Progenitor cell of endocrine pancreas (in vitro differentiated cells): Measurements from ENCODE around the gene LTBP3. TPM values are rescaled to one million over a fixed set of nuclear protein-coding genes. Genes with fewer than 3 reads are reported as not detected.
A peak's percentile ranks its signal among the peaks of the same experiment; 100 is the strongest.

Experiments used
- DNase-seq: peaks from one replicate; pipeline ENCODE4 v3.0.0; 2021; ENCODE audit warnings: low spot score; ENCODE audit not compliant: unreplicated experiment
- H3K27ac Mint-ChIP-seq: 2 replicates; pipeline ENCODE4 v1.8.0; 2021; ENCODE audit warnings: mild to moderate bottlenecking, moderate library complexity, mixed read lengths
- H3K27me3 Mint-ChIP-seq: 2 replicates; pipeline ENCODE4 v1.8.0; 2021; ENCODE audit warnings: mixed read lengths
- H3K36me3 Mint-ChIP-seq: 2 replicates; pipeline ENCODE4 v1.8.0; 2022; ENCODE audit warnings: mixed read lengths; ENCODE audit not compliant: insufficient read depth
- H3K4me1 Mint-ChIP-seq: 2 replicates; pipeline ENCODE4 v1.8.0; 2021; ENCODE audit warnings: low read depth, mixed read lengths
- H3K4me3 Mint-ChIP-seq: 2 replicates; pipeline ENCODE4 v1.8.0; 2021; ENCODE audit warnings: low read depth, mild to moderate bottlenecking, moderate library complexity, mixed read lengths
- H3K9me3 Mint-ChIP-seq: 2 replicates; pipeline ENCODE4 v1.8.0; 2021; ENCODE audit warnings: low read depth, mixed read lengths
- total RNA-seq: library from RNA; stranded (reverse); gene quantifications from 2 replicates; pipeline ENCODE4 v1.2.1, GENCODE V29; 2021
- TF ChIP-seq, protein P1 (sequence below): fragments of 200-600 bp; sonication (generic); IDR thresholded peaks from one replicate; pipeline ENCODE4 v1.5.0; 2021; ENCODE audit warnings: antibody characterized with exemption, mild to moderate bottlenecking; ENCODE audit not compliant: unreplicated experiment

The LTBP3 gene
- total RNA-seq, 1 donor from 2014 or later, result 55.3 TPM

DNA sequence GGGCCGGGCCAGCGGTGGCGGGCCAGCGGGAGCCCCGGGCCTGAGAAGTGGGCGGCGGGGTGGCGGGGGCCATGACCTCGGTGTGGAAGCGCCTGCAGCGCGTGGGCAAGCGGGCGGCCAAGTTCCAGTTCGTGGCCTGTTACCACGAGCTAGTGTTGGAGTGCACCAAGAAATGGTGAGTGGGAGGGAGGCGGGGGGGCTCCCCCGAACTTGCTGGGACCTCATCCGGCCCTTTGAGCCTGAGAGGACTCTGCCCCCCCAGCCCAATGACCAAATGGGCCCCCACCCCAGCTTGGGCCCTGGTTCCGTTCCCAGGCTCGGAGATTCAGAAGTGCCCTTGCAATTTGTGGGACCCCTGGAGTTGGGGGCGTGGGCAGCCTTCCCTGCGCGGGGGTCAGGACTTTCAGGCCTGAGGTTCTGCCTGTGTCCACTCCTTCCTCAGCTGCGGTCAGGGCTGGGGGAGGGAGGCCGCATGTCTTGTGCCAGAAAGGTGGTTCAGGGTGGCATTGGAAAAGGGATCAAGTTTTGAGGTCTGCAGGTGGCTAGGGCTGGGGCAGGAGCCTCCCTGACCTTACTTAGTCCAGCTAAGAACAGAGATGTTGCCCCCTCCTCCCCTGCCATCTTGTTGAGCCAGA lies 18.2 kb upstream of the LTBP3 start:
- peaks cover 27% of the 10 kb centered on the region for H3K27me3 Mint-ChIP-seq

DNA sequence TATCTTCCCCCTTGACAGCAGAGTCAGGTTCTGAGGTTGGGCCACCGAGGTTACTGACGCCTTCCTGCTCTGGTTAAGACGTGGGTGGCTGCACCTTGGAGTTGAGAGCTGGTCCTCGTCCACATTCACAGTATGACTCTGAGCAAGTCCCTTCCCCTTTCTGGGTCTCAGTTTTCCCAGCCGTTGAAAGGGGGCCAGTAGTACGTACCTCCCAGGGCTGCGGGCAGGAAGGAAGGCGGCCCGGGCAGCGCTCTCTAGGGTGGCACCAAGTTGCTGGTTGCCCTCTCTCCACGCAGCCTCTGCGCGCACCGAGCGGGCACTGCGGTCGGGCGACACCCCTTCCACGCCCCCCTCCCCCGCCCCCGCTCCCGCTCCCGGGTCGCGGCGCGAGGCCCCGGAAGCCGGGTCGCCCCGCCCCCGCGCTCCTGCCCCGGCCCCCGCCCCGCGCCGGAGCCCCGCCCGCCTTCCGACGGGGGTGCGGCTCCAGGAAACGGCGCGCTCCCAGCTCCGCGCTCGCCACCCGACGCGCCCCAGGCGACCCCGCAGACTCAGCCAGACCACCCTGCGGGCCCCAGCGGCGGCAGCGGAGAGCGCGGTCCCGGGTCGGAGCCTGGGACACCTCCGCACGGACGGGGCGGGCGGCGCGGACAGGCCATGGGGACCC lies 17.5 kb upstream of the LTBP3 start, which contains the start of gene EHBP1L1:
TSS of gene EHBP1L1 (plus strand) at position 486 of the 664 bp plus-strand sequence. CDS start 250 bp downstream, outside the sequence.
- Mint-ChIP-seq H3K4me1 (peaks cover 23% of the 10 kb centered on the region), H3K27ac (peak within 1 kb of the TSS; percentile 56), H3K36me3 (peaks cover 2% of the 10 kb centered on the region), H3K9me3 (no peaks in the 10 kb centered on the region), H3K4me3 (peak within 1 kb of the TSS; percentile 69), H3K27me3 (peaks cover 27% of the 10 kb centered on the region)
- TF ChIP-seq, protein P1, sequence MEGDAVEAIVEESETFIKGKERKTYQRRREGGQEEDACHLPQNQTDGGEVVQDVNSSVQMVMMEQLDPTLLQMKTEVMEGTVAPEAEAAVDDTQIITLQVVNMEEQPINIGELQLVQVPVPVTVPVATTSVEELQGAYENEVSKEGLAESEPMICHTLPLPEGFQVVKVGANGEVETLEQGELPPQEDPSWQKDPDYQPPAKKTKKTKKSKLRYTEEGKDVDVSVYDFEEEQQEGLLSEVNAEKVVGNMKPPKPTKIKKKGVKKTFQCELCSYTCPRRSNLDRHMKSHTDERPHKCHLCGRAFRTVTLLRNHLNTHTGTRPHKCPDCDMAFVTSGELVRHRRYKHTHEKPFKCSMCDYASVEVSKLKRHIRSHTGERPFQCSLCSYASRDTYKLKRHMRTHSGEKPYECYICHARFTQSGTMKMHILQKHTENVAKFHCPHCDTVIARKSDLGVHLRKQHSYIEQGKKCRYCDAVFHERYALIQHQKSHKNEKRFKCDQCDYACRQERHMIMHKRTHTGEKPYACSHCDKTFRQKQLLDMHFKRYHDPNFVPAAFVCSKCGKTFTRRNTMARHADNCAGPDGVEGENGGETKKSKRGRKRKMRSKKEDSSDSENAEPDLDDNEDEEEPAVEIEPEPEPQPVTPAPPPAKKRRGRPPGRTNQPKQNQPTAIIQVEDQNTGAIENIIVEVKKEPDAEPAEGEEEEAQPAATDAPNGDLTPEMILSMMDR, result no peak
- DNase-seq, result no peak

More for the DNA sequence above, 18.2 kb upstream of the LTBP3 start:
- Mint-ChIP-seq H3K27ac (no peak overlapping the region), H3K4me3 (peak overlapping the region; percentile 42), H3K4me1 (peaks cover 21% of the 10 kb centered on the region), H3K9me3 (no peaks in the 10 kb centered on the region), H3K36me3 (peaks cover 2% of the 10 kb centered on the region)
- DNase-seq, result no peak
- TF ChIP-seq, protein P1, result no peak

DNA sequence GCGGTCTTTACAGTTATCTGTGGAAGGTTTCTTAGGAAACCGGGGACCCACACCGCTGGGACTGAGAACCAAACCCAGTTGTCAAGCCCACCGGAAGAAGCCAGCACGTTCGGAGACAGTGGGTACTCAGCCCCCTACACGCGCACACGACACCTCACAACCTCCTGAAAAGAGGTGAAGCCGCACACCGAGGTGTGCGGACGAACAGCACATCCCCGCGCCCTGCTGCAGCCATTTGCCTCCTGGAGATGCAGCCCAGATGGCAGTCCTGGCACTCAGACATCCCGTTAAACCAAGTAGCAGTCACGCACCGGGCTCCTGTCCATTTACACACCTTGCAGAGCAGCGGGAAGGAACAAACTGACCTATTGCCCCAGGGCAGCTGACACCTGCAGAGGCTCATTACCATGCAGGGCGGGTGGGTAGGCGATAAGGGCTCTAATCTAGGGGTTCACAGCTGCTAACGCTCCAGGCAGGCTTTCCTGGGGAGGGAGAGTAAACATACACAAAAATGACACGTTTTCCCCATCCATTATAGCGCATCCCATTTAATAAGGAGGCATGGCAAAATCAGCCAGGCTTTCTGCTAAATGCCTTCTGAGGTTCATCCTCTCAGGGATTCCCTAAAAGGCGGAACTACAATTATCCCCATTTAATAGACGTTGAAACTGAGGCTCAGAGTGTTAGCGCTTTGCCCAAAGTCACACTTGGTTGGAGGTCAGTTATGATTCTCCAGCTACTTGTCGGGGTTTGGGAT lies 16.8 kb upstream of the LTBP3 start:
- TF ChIP-seq, protein P1, result no peak
- no peaks in the 10 kb centered on the region for H3K9me3 Mint-ChIP-seq
- peaks cover 27% of the 10 kb centered on the region for H3K27me3 Mint-ChIP-seq
- H3K4me3 Mint-ChIP-seq, result peak overlapping the region; percentile 69
- H3K4me1 Mint-ChIP-seq, result peaks cover 26% of the 10 kb centered on the region
- no peak for DNase-seq
- peak overlapping the region; percentile 56 for H3K27ac Mint-ChIP-seq
- H3K36me3 Mint-ChIP-seq, result peaks cover 2% of the 10 kb centered on the region

DNA sequence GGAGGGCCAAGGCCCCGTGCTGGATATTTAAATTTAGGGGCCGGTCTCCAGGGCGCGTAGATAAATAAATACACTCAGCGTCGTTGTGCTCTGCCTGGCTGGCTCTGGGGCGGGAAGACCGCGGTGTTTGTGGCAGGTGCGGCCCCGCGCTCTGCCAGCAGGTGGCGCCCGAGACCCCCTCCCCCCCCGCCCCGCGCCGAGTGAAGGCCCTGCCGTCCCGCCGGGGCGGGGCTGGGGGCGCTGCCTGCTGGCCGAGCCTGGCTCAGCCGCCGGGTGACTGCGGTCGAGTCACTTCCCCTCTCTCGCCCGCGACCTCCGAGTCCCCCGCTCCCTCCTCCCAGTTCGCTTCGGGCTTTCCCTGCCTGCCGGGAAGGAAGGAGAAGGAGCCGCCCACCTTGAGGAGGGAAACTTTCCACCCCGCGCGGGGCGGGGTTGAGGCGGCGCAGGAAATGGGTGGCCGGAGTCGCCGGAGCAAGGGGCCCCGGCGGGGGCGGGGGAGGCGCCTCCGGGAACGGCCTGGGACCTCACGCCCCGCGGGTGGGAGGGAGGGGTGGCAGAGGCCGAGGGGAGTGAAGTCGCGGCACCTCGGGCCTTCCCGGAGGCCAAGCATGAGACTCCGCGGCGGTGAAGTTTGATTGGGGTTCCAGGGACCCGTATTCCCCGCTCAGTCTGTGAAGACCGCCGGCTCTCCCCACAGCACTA lies 16.1 kb upstream of the LTBP3 start:
- peaks cover 2% of the 10 kb centered on the region for H3K36me3 Mint-ChIP-seq

More for the DNA sequence above, 16.1 kb upstream of the LTBP3 start:
- TF ChIP-seq, protein P1, result peak; percentile 97
- no peaks in the 10 kb centered on the region for H3K9me3 Mint-ChIP-seq
- DNase-seq, result peak; percentile 72
- H3K4me1 Mint-ChIP-seq, result peaks cover 32% of the 10 kb centered on the region
- H3K27me3 Mint-ChIP-seq, result peaks cover 27% of the 10 kb centered on the region
- peak overlapping the region; percentile 74 for H3K27ac Mint-ChIP-seq
- peak overlapping the region; percentile 75 for H3K4me3 Mint-ChIP-seq
